HepG2 (cell line): ENCODE data around the gene SH3PXD2A. TPM values are rescaled to one million over a fixed set of nuclear protein-coding genes. Genes with fewer than 3 reads are reported as not detected.

ENCODE experiments used
- ARNTL ChIP-seq: sonication (generic); formaldehyde crosslinking; IDR thresholded peaks from 2 replicates; pipeline ENCODE4 v1.4.0; 2020; ENCODE audit warnings: mild to moderate bottlenecking, missing genetic modification reagents
- ATF2 ChIP-seq: sonication (generic); formaldehyde crosslinking; IDR thresholded peaks from 2 replicates; pipeline ENCODE4 v1.4.0; 2020; ENCODE audit warnings: missing genetic modification reagents
- CBX5 ChIP-seq: sonication (generic); formaldehyde crosslinking; IDR thresholded peaks from 2 replicates; pipeline ENCODE4 v1.4.0; 2020; ENCODE audit warnings: missing genetic modification reagents, borderline replicate concordance
- CTCF ChIP-seq: sonication (generic); formaldehyde crosslinking; IDR thresholded peaks from 2 replicates; pipeline ENCODE4 v1.5.0; 2020; ENCODE audit warnings: mild to moderate bottlenecking, missing genetic modification reagents, moderate library complexity
- HOXD1 ChIP-seq: sonication (generic); formaldehyde crosslinking; IDR thresholded peaks from 2 replicates; pipeline ENCODE4 v1.5.0; 2020; ENCODE audit warnings: missing genetic modification reagents
- JARID2 ChIP-seq: sonication (generic); formaldehyde crosslinking; IDR thresholded peaks from 2 replicates; pipeline ENCODE4 v1.8.1; 2023; ENCODE audit warnings: missing genetic modification reagents, inconsistent platforms; ENCODE audit not compliant: insufficient replicate concordance
- PCBP1 ChIP-seq: fragments of 200-400 bp; formaldehyde crosslinking; IDR thresholded peaks from 2 replicates; pipeline ENCODE4 v1.6.1; 2017; ENCODE audit warnings: mild to moderate bottlenecking, low read depth, low read length, borderline replicate concordance
- SMAD3 ChIP-seq: sonication (generic); formaldehyde crosslinking; IDR thresholded peaks from 2 replicates; pipeline ENCODE4 v1.4.0; 2020; ENCODE audit warnings: missing genetic modification reagents
- SOX13 ChIP-seq, 3 experiments: fragments of 450-650 bp in 1 of 3; sonication (generic) in 1 of 3; formaldehyde crosslinking in 1 of 3; IDR thresholded peaks in 2 of 3; conservative IDR thresholded peaks in 1 of 3; 2 replicates each; pipeline versions ENCODE4 v1.5.0 to v1.6.1; 2016 to 2020; ENCODE audit warnings: antibody characterized with exemption in 1 of 3, mild to moderate bottlenecking in 1 of 3, missing compliant biosample characterization in 1 of 3, missing genetic modification reagents in 1 of 3, moderate library complexity in 1 of 3
- YEATS4 ChIP-seq: sonication (generic); formaldehyde crosslinking; IDR thresholded peaks from 2 replicates; pipeline ENCODE4 v1.4.0; 2020; ENCODE audit warnings: missing genetic modification reagents, borderline replicate concordance
- ZNF780A ChIP-seq: sonication (generic); formaldehyde crosslinking; IDR thresholded peaks from 2 replicates; pipeline ENCODE4 v1.8.0; 2022; ENCODE audit warnings: mild to moderate bottlenecking, missing genetic modification reagents, moderate library complexity
- polyA plus RNA-seq, 8 experiments: library from polyadenylated mRNA; depleted of rRNA in 3 of 8; stranded (reverse) in 7 of 8; unstranded in 1 of 8; fragments of >200 nt; fragmentation: Illumina TruSeq in 4 of 8; extraction: Trizol in 4 of 8; gene quantifications; 2 replicates each; pipeline versions ENCODE4 v1.2.1 to v1.2.3, GENCODE V29; 2011 to 2016; ENCODE audit warnings: low read depth in 4 of 8, missing spikeins in 1 of 8, mixed read lengths in 1 of 8; ENCODE audit not compliant: insufficient read depth in 1 of 8
- total RNA-seq, 5 experiments: library from RNA; depleted of rRNA; stranded (reverse); fragments of >200 nt; fragmentation: Illumina TruSeq; extraction: Trizol; gene quantifications; 2 replicates each; pipeline ENCODE4 v1.2.3, GENCODE V29; 2016; ENCODE audit warnings: low read depth in 1 of 5
- TF ChIP-seq, protein P1 (sequence below): sonication (generic); formaldehyde crosslinking; IDR thresholded peaks from 2 replicates; pipeline ENCODE4 v1.9.0; 2022; ENCODE audit warnings: low read depth, missing genetic modification reagents
- TF ChIP-seq, protein P2 (sequence below): sonication (generic); formaldehyde crosslinking; IDR thresholded peaks from 2 replicates; pipeline ENCODE4 v1.4.0; 2020; ENCODE audit warnings: mild to moderate bottlenecking, missing genetic modification reagents
- TF ChIP-seq, protein P3 (sequence below): sonication (generic); formaldehyde crosslinking; conservative IDR thresholded peaks from 2 replicates; pipeline ENCODE4 v1.4.0; 2020; ENCODE audit warnings: mild to moderate bottlenecking, missing genetic modification reagents, moderate library complexity

The SH3PXD2A gene
- total and polyA plus RNA-seq, 2 of the 13 experiments (the other 11 are each of a cell fraction or from before 2014, with no cell fraction given), result 11.1 to 11.3 TPM

DNA sequence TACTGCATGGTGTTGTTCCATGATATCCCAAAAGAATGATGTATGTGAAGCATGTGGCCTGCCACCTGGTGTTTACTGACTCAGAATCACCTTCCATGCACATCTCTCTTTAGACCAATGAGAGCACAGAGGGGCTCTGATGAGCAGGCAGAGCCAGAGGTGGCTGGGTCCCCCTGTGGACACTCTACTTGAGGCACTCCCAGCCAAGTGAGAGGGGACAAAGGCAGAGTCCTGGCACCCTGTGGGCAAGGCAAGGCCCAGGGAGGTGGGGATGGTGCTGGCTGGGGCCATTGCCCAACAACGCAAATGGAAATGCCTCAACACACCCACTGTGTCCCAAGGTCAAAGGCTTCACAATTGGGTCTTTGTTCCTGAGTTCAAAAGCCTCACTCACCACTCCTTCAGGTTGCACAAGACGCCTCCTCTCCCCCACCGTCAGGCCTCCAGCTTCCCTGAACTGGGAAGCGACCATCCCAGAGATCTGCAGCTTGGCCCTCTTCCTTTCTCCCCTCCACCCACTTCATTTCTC lies 197.3 kb downstream of the SH3PXD2A start (continued):
- TF ChIP-seq SMAD3 (CRISPR knock-in tag) (0 out of 2 replicates have a peak, but pooled peaks have one; percentile 40), ZNF780A (no peak), ATF2 (no peak), SOX13 (IDR thresholded peaks at IDR 0.05) (peak; percentile 60; the same call in 1 of the 2 replicates), SOX13 (CRISPR knock-in tag; conservative IDR thresholded peaks at IDR 0.05 in 1 of 2, IDR thresholded peaks at IDR 0.05 in 1 of 2) (peak in 1 of 2 experiments; percentile 89; a peak in 2 of 4 replicates), JARID2 (CRISPR knock-in tag) (no peak), YEATS4 (CRISPR knock-in tag) (peak; percentile 35; the same call in 1 of the 2 replicates), CTCF (CRISPR knock-in tag) (peak; percentile 28; the same call in 1 of the 2 replicates), ARNTL (CRISPR knock-in tag) (no peak), PCBP1 (no peak), CBX5 (peak; percentile 92), HOXD1 (CRISPR knock-in tag) (0 out of 2 replicates have a peak, but pooled peaks have one; percentile 56)
- TF ChIP-seq, protein P1, sequence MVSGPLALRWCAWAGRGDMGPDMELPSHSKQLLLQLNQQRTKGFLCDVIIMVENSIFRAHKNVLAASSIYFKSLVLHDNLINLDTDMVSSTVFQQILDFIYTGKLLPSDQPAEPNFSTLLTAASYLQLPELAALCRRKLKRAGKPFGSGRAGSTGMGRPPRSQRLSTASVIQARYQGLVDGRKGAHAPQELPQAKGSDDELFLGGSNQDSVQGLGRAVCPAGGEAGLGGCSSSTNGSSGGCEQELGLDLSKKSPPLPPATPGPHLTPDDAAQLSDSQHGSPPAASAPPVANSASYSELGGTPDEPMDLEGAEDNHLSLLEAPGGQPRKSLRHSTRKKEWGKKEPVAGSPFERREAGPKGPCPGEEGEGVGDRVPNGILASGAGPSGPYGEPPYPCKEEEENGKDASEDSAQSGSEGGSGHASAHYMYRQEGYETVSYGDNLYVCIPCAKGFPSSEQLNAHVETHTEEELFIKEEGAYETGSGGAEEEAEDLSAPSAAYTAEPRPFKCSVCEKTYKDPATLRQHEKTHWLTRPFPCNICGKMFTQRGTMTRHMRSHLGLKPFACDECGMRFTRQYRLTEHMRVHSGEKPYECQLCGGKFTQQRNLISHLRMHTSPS (CRISPR knock-in tag), result peak; percentile 81
- TF ChIP-seq, protein P2, sequence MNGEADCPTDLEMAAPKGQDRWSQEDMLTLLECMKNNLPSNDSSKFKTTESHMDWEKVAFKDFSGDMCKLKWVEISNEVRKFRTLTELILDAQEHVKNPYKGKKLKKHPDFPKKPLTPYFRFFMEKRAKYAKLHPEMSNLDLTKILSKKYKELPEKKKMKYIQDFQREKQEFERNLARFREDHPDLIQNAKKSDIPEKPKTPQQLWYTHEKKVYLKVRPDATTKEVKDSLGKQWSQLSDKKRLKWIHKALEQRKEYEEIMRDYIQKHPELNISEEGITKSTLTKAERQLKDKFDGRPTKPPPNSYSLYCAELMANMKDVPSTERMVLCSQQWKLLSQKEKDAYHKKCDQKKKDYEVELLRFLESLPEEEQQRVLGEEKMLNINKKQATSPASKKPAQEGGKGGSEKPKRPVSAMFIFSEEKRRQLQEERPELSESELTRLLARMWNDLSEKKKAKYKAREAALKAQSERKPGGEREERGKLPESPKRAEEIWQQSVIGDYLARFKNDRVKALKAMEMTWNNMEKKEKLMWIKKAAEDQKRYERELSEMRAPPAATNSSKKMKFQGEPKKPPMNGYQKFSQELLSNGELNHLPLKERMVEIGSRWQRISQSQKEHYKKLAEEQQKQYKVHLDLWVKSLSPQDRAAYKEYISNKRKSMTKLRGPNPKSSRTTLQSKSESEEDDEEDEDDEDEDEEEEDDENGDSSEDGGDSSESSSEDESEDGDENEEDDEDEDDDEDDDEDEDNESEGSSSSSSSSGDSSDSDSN (CRISPR knock-in tag), result peak; percentile 43; the same call in 1 of the 2 replicates
- TF ChIP-seq, protein P3, sequence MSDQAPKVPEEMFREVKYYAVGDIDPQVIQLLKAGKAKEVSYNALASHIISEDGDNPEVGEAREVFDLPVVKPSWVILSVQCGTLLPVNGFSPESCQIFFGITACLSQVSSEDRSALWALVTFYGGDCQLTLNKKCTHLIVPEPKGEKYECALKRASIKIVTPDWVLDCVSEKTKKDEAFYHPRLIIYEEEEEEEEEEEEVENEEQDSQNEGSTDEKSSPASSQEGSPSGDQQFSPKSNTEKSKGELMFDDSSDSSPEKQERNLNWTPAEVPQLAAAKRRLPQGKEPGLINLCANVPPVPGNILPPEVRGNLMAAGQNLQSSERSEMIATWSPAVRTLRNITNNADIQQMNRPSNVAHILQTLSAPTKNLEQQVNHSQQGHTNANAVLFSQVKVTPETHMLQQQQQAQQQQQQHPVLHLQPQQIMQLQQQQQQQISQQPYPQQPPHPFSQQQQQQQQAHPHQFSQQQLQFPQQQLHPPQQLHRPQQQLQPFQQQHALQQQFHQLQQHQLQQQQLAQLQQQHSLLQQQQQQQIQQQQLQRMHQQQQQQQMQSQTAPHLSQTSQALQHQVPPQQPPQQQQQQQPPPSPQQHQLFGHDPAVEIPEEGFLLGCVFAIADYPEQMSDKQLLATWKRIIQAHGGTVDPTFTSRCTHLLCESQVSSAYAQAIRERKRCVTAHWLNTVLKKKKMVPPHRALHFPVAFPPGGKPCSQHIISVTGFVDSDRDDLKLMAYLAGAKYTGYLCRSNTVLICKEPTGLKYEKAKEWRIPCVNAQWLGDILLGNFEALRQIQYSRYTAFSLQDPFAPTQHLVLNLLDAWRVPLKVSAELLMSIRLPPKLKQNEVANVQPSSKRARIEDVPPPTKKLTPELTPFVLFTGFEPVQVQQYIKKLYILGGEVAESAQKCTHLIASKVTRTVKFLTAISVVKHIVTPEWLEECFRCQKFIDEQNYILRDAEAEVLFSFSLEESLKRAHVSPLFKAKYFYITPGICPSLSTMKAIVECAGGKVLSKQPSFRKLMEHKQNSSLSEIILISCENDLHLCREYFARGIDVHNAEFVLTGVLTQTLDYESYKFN, result peak; percentile 27; the same call in 1 of the 2 replicates
